SIG-M5 (cell line): ENCODE data around the gene RAB3C.

Experiments
- DNase-seq: peaks from one replicate; lab custom pipeline; 2025; lab: John Stamatoyannopoulos, UW

Gene RAB3C

GRCh38 chr5:58731641-58732040 is 148.8 kb downstream of the RAB3C start:
- no peak for DNase-seq

DNA sequence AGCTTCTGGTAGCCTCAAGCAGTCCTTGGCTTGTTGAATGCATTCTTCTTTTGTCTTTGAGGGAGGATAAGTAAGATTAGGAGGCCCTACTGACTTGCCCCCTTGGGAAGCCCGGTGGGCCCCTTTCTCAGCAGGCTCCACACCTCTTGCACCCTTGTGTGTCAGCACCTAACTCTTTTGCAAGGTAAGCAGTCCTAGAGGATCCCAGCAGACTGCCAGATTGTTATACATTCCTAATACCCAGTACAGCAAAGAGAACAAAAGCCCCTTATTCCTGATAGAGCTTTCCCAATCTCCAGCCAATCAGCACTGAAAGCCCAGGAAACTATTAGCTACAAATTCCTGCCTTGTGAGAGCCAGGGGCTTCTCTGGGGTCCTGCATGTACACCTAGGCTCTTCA is 152.8 kb downstream of the RAB3C start:
- DNase-seq = no peak

- DNase-seq = no peak
Measured at GRCh38 chr5:58736214-58736613, 153.3 kb downstream of the RAB3C start.

DNA sequence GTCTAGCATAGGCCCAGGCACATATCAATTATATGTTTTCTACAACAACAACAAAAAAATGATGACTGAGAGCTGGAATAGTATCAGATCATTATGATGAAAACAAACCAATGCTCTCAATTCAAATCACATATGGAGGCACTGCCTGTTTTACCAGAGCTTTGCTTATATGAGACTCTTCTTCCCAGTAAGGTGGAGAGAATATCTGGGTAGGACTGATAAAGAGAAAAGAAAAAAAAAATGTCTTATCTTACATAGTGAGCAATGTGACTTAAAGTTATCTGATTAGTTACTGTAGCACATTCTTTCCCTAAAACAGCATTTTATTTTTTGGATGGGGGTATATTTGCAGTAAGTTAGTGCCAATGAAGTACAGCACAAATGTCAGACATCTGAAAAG is 154.8 kb downstream of the RAB3C start:
- no peak for DNase-seq

GRCh38 chr5:58738336-58738735 is 155.5 kb downstream of the RAB3C start:
- no peak for DNase-seq

GRCh38 chr5:58739051-58739450 is 156.2 kb downstream of the RAB3C start:
- DNase-seq = no peak

DNA sequence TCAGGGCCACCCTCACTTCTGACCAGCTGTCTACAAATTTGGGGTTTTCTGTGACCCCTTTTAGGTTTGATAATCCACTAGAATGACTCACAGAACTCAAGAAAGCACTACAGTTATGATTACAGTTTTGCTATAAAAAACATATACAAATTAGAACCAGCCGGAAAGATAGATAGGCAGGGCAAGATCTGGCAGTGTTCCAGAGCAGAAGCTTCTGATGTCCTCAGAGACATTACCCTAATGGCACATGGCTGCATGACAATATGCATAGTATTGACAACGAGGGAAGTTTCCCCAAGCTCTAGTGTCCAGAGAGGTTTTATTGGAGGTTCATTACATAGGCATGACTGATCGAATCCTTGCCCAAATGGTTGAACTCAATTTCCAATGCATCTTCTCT is 158.1 kb downstream of the RAB3C start:
- DNase-seq = no peak

- no peak for DNase-seq
Measured at GRCh38 chr5:58745350-58745749, 162.5 kb downstream of the RAB3C start.

DNA sequence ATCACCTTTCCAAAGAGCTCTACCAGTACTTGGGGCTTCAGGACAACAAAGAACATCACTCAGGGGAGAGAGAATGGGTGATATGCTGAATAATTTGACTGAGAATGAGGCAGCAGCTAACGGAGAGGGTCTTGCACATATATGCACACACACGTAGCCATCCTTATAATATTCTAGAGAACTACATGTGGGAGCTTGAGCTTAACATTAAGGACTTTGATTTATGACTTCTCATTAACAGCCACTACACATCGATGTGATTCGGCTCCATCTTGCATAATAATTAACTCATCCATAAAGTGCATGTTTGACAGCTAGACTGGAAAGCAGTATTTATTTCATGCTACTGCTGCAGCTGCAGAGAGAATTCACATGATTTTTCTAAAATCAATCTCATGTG is 163.4 kb downstream of the RAB3C start:
- no peak for DNase-seq

DNA sequence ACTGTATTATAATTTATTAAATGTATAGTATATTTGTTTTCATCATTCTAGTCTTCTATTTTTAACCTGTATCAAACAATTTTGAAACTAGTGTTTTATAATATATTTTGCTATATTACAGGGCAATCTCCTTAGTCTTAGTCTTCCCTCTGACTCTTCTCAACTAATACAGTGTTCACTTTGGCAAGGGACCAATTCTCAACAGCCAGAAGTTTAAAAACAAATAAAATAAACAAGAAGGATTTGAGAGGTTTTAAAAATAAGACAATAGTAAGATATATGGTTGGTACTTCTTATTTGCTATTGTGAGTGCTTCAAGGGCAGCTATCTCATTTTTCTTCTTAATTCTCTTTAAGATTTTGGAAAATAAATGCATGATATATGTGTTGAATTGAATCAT is 167.2 kb downstream of the RAB3C start:
- DNase-seq = no peak

DNA sequence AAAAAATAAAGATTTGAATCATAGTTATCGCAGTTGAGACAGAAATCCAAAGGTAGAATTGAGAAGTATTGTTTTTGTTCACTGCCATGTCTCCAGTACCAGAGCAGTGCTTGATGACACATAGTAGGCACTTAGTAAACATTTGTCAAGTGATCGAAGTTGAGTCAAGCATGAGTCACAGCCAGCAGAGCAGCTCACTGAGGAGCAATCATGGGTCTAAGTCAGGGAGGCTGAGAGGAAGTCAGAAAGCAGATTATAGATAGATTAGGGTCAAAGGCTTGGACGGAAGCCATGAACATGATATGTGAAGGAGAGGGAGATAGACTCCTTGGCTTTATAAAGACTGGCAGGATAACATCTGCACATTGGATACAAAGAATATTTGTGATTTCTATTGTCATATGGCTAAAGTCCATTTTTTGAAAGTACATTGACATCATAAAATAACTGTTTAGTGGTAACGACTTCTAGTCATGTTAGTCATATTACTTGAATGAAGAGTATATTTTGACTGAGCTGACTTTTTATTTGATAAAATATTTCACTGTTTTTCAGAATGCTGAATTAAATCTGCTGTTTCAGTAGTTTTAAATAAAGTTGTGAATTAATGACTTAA is 168.5 kb downstream of the RAB3C start:
- no peak for DNase-seq

- no peak for DNase-seq
Measured at GRCh38 chr5:58752104-58752503, 169.2 kb downstream of the RAB3C start.

DNA sequence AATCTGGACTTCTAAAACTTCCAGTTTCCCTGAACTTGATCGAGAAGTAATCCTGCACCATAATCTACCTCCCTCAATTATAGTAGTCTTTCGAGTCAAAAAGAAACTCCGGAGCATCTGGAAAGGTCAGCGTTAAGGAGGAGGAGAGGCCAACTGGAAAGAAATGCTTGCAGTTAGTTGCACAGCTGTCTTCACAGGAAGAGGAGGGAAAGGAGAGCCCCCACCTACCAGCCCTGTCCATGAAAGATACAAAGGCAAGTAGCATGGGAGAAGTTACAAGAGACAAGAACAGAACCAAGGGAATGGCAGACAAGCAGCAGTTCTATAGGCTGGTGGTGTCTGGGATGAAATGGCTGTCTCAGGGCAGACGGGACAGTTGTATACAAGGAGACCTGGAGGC is 170.6 kb downstream of the RAB3C start:
- no peak for DNase-seq

- no peak for DNase-seq
Measured at GRCh38 chr5:58754250-58754649, 171.4 kb downstream of the RAB3C start.

DNA sequence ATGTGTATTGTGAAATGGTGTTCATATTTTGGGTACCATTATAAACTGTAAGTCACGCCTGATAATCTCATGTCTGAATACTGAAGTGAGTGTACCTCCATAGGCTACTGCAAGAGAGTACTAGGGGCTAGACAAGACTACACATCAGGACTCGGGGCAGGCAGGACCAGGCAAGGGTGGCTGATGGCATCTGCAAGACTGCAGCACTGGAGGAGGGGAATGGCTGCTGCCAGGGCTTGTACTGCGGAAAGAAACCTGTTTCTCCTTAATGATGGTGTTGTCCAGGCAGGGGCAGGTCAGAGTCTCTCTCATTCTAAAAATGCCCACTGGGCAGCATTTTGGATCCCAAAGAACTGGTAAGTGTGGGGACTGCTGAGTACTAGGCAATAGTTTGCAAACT is 172.5 kb downstream of the RAB3C start:
- DNase-seq = no peak

DNA sequence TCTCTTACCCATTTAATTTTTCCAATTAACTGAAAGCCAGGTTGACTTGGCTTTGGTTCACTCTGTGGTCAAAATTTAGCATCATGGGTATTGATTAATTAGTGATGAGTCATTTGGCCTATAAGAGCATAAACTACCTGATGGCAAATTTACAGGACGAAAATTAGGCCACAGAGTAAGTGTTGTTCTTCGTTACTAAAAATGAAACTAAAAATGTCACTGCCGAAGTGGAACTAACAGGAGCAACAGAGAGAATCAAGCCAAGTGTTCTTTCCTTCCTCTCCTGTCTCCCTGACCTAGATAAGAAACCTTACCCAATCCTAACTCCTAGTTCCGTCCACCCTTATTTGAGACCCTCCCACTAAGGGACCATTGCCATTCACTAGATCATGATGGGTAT is 176.9 kb downstream of the RAB3C start:
- no peak for DNase-seq

GRCh38 chr5:58760222-58760621 is 177.3 kb downstream of the RAB3C start:
- no peak for DNase-seq

DNA sequence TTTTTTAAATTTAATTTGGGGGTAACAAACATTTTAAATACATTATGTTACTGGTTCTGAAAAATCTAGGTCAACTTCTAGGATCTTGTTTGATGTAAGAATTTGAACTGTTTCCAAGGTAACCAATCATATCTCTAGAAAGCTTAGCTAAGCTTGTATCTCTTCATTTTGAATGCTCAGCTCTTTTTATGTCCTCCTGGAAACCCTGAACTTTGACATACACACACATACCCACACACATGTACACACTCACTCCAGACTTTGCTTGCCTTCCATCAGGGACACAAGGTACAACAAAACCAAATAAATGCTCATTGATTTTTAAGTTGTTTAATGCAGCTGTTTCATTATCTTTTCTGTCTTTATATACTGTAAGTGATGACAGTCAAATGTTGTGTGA is 178.5 kb downstream of the RAB3C start:
- no peak for DNase-seq

DNA sequence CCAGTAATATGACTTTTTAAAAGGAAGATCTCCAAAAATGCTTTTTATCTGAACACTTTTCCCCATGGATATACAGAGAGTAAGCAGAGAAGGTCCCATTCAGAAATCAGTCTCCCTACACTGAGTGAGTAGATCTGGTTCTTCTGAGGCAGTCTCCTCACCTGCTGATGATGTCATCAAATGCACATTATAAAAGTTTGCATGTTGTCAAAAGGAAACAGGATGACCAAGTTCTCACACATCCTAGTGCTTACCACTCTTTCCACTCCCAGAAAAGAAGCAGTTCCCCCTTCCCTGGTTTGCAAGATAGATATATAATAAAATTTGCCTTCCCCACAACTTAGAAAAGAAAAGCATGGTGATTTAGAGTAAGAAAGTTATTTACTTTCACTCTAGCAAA is 180.5 kb downstream of the RAB3C start:
- DNase-seq = no peak

DNA sequence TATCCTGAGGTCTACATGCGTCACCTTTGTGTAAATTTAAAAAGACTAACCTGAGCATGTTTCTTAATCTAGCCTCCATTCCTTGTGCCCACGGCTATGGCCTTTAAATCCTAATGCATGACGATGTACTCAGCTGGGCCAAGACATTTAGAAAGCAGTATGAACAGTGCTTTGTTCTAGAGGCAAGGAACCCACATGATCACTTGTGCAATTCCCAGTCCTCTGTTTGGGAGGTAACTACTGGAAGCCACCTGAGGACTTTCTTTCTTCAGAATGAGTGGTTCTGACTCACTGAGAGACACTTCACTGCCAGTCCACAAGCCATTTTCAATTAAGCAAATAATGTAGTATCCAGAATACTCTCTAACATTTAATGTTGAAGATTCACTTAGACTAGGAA is 181.3 kb downstream of the RAB3C start:
- no peak for DNase-seq

DNA sequence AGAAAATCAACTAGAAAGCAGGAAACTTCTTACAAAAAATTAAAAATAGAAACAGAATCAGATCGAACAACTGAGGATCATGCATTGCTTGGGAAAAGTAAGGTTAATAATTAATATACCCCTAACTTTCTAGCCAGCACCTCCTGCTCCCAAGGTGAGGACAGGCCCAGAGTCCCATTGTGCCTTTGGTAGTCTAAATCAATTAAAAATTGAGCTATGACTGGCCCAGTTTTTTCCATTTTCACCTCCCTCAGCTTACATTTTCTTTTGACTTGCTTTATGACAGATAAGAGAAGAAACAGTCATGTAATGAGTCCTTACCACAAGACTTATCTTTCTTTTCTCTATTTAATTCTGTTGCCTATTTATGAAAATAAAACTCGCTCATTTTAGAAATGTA is 182.2 kb downstream of the RAB3C start:
- DNase-seq = no peak

GRCh38 chr5:58767104-58767503 is 184.2 kb downstream of the RAB3C start:
- DNase-seq = no peak

DNA sequence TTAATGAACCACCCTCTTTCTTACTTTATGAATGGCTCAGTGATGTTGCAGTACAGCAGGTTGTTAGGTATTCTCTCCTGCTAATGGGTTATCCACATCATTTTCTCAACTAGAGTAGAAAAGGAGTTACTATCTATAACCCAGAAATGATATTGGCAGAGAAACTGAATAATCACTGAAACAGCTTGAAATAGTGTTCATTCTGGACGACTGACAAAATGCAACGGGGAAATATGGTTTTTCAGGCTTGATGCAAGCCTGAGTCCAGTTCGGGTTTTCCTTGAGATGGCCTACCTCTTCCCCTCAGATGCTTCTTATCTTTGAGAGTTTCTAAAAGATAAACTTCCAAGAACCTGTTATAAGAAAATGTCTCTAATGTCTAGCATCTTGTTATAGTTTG is 187.3 kb downstream of the RAB3C start:
- DNase-seq = no peak

GRCh38 chr5:58771796-58772195 is 188.9 kb downstream of the RAB3C start:
- DNase-seq = no peak
